A673 (cell line): ENCODE measurements around the gene CRLF3.

Experiments
- EZH2 ChIP-seq: fragments of 200-600 bp; sonication (generic); IDR thresholded peaks from 2 replicates; pipeline ENCODE4 v1.6.1; 2017; ENCODE audit warnings: borderline replicate concordance, low read depth, mild to moderate bottlenecking, mixed read lengths, antibody characterized with exemption, low read length; ENCODE audit not compliant: poor library complexity, severe bottlenecking
- TF ChIP-seq, protein P1 (sequence below): fragments of 300-800, 200-600 bp; sonication (generic); conservative IDR thresholded peaks from 2 replicates; pipeline ENCODE4 v1.5.1; 2017; ENCODE audit warnings: low read depth, mild to moderate bottlenecking, antibody characterized with exemption, low read length, moderate library complexity, mixed read lengths

DNA sequence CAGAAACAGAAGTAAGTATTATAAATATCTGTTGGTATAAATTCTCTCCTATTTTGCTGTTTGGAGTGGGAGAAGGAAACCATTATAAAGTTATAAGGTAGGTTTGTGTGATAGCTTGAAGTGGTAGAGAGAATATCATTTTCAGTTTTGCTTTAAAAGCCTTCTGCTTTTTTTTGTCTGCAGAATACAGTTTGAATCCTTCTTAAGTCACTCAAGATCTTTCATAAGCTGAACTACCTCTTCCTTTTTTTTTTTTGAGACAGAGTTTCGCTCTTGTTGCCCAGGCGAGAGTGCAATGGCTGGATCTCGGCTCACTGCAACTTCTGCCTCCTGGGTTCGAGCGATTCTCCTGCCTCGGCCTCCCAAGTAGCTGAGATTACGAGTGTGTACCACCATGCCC, 16.3 kb upstream of the CRLF3 start:
- TF ChIP-seq, protein P1, sequence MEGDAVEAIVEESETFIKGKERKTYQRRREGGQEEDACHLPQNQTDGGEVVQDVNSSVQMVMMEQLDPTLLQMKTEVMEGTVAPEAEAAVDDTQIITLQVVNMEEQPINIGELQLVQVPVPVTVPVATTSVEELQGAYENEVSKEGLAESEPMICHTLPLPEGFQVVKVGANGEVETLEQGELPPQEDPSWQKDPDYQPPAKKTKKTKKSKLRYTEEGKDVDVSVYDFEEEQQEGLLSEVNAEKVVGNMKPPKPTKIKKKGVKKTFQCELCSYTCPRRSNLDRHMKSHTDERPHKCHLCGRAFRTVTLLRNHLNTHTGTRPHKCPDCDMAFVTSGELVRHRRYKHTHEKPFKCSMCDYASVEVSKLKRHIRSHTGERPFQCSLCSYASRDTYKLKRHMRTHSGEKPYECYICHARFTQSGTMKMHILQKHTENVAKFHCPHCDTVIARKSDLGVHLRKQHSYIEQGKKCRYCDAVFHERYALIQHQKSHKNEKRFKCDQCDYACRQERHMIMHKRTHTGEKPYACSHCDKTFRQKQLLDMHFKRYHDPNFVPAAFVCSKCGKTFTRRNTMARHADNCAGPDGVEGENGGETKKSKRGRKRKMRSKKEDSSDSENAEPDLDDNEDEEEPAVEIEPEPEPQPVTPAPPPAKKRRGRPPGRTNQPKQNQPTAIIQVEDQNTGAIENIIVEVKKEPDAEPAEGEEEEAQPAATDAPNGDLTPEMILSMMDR: no peak
- no peak for TF ChIP-seq EZH2
